ENCODE results near the gene CECR2.

GRCh38 chr22:17336061-17336460 lies 33.2 kb upstream of the CECR2 start:
- TF ChIP-seq CTCF (IDR thresholded peaks at IDR 0.05) (no peak), POLR2A (IDR thresholded peaks at IDR 0.05) (no peak)
